Measurements from ENCODE around the gene HPS4.

Gene HPS4

DNA sequence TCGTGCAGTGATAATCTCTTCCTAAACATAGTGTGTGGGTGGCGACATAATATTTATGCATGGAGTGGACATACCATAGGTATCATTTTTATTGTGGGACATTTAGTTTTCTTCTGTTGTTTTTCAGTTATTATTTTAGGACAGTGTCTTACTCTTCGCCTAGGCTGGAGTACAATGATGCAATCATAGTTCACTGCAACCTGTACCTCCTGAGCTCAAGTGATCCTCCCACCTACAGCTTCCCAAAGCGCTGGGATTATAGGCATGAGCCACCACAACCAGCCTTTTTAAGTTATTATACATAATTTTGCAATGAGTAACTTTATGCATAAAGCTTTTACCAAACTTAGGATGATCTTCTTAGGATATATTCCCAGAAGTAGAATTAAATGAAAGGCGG is 2.8 kb upstream of the HPS4 start:
- CTCF ChIA-PET = no interaction called here
- DNase-seq (ENCODE audit: extremely low spot score) = no peak
- no peak for TF ChIP-seq SUZ12 (IDR thresholded peaks at IDR 0.05)
- TF ChIP-seq, protein P1, sequence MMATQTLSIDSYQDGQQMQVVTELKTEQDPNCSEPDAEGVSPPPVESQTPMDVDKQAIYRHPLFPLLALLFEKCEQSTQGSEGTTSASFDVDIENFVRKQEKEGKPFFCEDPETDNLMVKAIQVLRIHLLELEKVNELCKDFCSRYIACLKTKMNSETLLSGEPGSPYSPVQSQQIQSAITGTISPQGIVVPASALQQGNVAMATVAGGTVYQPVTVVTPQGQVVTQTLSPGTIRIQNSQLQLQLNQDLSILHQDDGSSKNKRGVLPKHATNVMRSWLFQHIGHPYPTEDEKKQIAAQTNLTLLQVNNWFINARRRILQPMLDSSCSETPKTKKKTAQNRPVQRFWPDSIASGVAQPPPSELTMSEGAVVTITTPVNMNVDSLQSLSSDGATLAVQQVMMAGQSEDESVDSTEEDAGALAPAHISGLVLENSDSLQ (IDR thresholded peaks at IDR 0.05) = no peak
- TF ChIP-seq FOXA1 (IDR thresholded peaks at IDR 0.05) = no peak
- TF ChIP-seq HDGF (IDR thresholded peaks at IDR 0.05; ENCODE audit: borderline replicate concordance) = no peak
- no peak for TF ChIP-seq TARDBP (IDR thresholded peaks at IDR 0.05)
- POLR2A ChIA-PET = no interaction called here

GRCh38 chr22:26485806-26486390 is 2.3 kb upstream of the HPS4 start:
- POLR2A ChIA-PET = no interaction called here
- CTCF ChIA-PET = no interaction called here

GRCh38 chr22:26485013-26485412 is 1.4 kb upstream of the HPS4 start:
- CTCF ChIA-PET = no interaction called here
- TF ChIP-seq ZNF384 (IDR thresholded peaks at IDR 0.05) (no peak), HDGF (IDR thresholded peaks at IDR 0.05; ENCODE audit: borderline replicate concordance) (no peak), FOXA1 (IDR thresholded peaks at IDR 0.05) (no peak), SP1 (IDR thresholded peaks at IDR 0.05) (no peak), ELF4 (IDR thresholded peaks at IDR 0.05) (no peak), BHLHE40 (IDR thresholded peaks at IDR 0.05; ENCODE audit: borderline replicate concordance) (no peak), LEF1 (IDR thresholded peaks at IDR 0.05; ENCODE audit: borderline replicate concordance) (no peak), L3MBTL2 (conservative IDR thresholded peaks at IDR 0.05) (no peak), NFRKB (IDR thresholded peaks at IDR 0.05) (no peak), FOXM1 (IDR thresholded peaks at IDR 0.05; ENCODE audit: borderline replicate concordance) (no peak), FOXK2 (IDR thresholded peaks at IDR 0.05) (no peak), CTBP1 (IDR thresholded peaks at IDR 0.05; ENCODE audit: borderline replicate concordance) (no peak), ARNT (IDR thresholded peaks at IDR 0.05) (no peak), TARDBP (IDR thresholded peaks at IDR 0.05) (no peak), SUZ12 (IDR thresholded peaks at IDR 0.05) (no peak)
- TF ChIP-seq, protein P1 (IDR thresholded peaks at IDR 0.05) = no peak
- POLR2A ChIA-PET = interaction anchor here (1.1 to 2.3 kb wide), 4 partner anchors 18 to 65 kb away, joined by 3 to 14 read pairs (median 8); partner anchors contain the start of gene TFIP11
- DNase-seq (ENCODE audit: extremely low spot score) = no peak

More at GRCh38 chr22:26485806-26486390, 2.3 kb upstream of the HPS4 start:
- no peak for DNase-seq (ENCODE audit: extremely low spot score)
- no peak for TF ChIP-seq BHLHE40 (IDR thresholded peaks at IDR 0.05; ENCODE audit: borderline replicate concordance)
- TF ChIP-seq, protein P1 (IDR thresholded peaks at IDR 0.05) = no peak
- TF ChIP-seq FOXM1 (IDR thresholded peaks at IDR 0.05; ENCODE audit: borderline replicate concordance) = no peak
- TF ChIP-seq SUZ12 (IDR thresholded peaks at IDR 0.05) = no peak
- TF ChIP-seq ZNF384 (IDR thresholded peaks at IDR 0.05) = no peak
- no peak for TF ChIP-seq CTBP1 (IDR thresholded peaks at IDR 0.05; ENCODE audit: borderline replicate concordance)
- TF ChIP-seq SP1 (IDR thresholded peaks at IDR 0.05) = no peak
- no peak for TF ChIP-seq LEF1 (IDR thresholded peaks at IDR 0.05; ENCODE audit: borderline replicate concordance)
- TF ChIP-seq FOXA1 (IDR thresholded peaks at IDR 0.05) = no peak
- no peak for TF ChIP-seq FOXK2 (IDR thresholded peaks at IDR 0.05)
- TF ChIP-seq NFRKB (IDR thresholded peaks at IDR 0.05) = no peak
- TF ChIP-seq ELF4 (IDR thresholded peaks at IDR 0.05) = no peak

GRCh38 chr22:26484360-26484706 is 750 bp upstream of the HPS4 start:
- CTCF ChIA-PET = no interaction called here
- TF ChIP-seq ZNF384 (IDR thresholded peaks at IDR 0.05) (no peak), FOXK2 (IDR thresholded peaks at IDR 0.05) (0 out of 2 replicates have a peak, but pooled peaks have one; percentile 50), L3MBTL2 (conservative IDR thresholded peaks at IDR 0.05) (peak; percentile 54), SUZ12 (IDR thresholded peaks at IDR 0.05) (no peak)
- POLR2A ChIA-PET = interaction anchor here (1.1 to 2.3 kb wide), 9 partner anchors 18 to 191 kb away, joined by 3 to 14 read pairs (median 6); partner anchors contain the start of gene TFIP11
- no peak for DNase-seq (ENCODE audit: extremely low spot score)

DNA sequence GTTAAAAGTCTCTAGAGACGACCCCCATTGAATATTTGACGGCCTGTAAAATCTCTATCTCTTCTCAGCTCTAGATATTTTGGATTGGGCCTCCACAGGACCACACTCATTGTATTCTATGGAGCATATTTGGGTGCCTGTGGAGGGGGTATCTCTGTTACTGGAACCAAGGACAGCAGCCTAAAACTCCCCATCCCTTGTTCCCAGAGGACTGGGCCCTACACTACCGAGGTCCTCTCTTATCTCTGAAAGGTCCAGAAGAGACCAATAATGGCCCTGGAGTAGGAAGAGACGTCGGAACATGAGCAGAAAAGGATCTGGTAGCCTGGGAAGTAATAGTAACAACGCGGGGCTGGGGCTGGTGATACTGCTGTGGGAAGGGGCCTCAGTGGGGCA is 542 bp downstream of the HPS4 start:
- CTCF ChIA-PET = interaction anchor here (1.2 kb wide), 1 partner anchor 183 kb away, joined by 4 read pairs; no protein-coding TSS in a partner anchor
- POLR2A ChIA-PET = interaction anchor here (0.9 to 2.3 kb wide), 19 partner anchors 9 to 192 kb away, joined by 3 to 14 read pairs (median 4); partner anchors contain the start of gene TFIP11
- TF ChIP-seq NFRKB (IDR thresholded peaks at IDR 0.05) (no peak), FOXA1 (IDR thresholded peaks at IDR 0.05) (no peak), LEF1 (IDR thresholded peaks at IDR 0.05; ENCODE audit: borderline replicate concordance) (no peak), ARNT (IDR thresholded peaks at IDR 0.05) (no peak)
- no peak for DNase-seq (ENCODE audit: extremely low spot score)

DNA sequence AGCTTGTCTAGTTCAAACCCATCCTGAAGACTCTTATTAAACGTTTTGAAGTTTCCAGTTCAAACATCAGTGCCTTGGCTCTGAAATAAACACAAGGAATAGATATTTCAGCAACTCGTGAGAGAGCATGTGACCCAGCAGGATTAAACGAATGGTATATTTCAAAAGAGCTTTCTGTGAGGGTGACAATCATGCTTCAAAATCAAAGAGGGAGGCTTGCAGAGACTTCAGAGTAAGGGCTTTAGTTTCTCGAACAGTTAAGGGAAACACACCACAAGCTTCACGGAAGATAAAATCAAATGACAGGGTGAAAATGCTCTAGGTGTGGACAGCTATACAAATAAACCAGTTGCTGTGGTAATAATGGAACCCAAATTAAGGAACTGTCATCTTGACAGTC is 1.4 kb downstream of the HPS4 start:
- POLR2A ChIA-PET = interaction anchor here (0.7 to 2.0 kb wide), 3 partner anchors 10 to 106 kb away, joined by 3 to 12 read pairs (median 4); no protein-coding TSS in a partner anchor
- TF ChIP-seq FOXK2 (IDR thresholded peaks at IDR 0.05) = no peak
- no peak for TF ChIP-seq L3MBTL2 (conservative IDR thresholded peaks at IDR 0.05)
- TF ChIP-seq ELF4 (IDR thresholded peaks at IDR 0.05) = no peak
- TF ChIP-seq LEF1 (IDR thresholded peaks at IDR 0.05; ENCODE audit: borderline replicate concordance) = no peak
- no peak for TF ChIP-seq ARNT (IDR thresholded peaks at IDR 0.05)
- TF ChIP-seq FOXA1 (IDR thresholded peaks at IDR 0.05) = no peak
- CTCF ChIA-PET = no interaction called here
- no peak for DNase-seq (ENCODE audit: extremely low spot score)

- no peak for TF ChIP-seq NFRKB (IDR thresholded peaks at IDR 0.05)
- no peak for TF ChIP-seq ZNF384 (IDR thresholded peaks at IDR 0.05)
- DNase-seq (ENCODE audit: extremely low spot score) = no peak
- CTCF ChIA-PET = no interaction called here
- POLR2A ChIA-PET = interaction anchor here (1.2 kb wide), 1 partner anchor 77 kb away, joined by 3 read pairs; no protein-coding TSS in a partner anchor
These were observed 1.9 kb downstream of the HPS4 start for GRCh38 chr22:26481694-26482093.

Data from HEK293T (cell line).